HG02840 (cell line): Measurements from ENCODE around the gene EIF1AD.
"Not testable (repeated sequence)": the region's sequence is repeated elsewhere in the genome, so short reads cannot be mapped to it uniquely, and the experiment has no call there.

Experiments
- ATAC-seq: cut with Tn5 transposase; IDR thresholded peaks from one replicate; pipeline ENCODE4 v1.9.1; 2021; ENCODE audit warnings: mild to moderate bottlenecking, moderate library complexity, moderate number of reproducible peaks; ENCODE audit not compliant: unreplicated experiment, low FRiP score

Gene EIF1AD

DNA sequence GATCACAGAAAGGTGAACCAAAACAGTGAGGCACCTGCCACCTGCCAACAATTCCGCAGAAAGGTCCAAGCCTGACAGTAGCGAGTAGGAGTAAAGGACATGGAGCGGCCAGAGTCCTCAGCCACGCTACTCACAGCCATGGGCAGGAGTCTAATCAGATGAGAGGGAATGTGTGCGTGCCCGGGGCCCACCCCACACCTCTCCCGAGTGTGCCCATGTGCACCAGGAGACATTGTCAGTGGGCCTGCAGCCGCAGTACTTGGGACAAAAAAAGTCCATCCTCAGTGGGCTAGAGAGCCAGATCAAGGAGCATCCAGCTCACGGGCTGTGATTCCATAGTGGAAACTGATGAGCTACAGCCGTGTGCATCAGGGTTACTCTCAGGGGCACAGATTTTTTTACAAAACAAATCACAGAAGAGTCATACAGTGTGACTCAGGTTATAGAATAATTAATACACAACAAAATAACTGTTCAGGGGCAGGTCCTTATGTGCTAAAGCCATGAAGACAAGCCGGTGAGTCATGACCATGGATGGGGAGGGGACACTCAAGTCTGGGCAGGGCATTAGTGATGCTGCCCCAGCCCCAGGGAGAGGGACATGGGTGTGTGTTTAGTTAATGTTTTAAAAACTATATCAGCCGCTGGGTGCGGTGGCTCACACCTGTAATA, 28.4 kb downstream of the EIF1AD start:
- no peak for ATAC-seq

DNA sequence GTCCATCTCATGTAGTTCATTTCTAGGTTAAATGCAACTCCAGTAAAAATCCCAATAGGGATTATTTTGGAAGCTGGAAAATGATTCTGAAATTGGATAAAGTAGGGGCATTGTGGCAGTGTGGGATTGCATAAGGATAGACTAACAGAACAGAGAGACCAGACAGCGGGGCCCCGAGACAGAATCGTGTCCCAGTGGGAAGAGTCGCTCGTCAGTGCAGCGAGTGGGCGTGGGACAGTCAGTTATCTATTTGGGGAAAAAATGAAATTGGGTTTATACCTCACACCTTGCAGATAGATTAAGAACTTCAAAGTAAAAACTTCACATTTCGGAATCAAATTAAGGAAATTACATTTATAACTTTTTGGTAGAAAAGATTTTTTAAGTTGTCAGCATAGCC, 29.8 kb downstream of the EIF1AD start:
- no peak for ATAC-seq

DNA sequence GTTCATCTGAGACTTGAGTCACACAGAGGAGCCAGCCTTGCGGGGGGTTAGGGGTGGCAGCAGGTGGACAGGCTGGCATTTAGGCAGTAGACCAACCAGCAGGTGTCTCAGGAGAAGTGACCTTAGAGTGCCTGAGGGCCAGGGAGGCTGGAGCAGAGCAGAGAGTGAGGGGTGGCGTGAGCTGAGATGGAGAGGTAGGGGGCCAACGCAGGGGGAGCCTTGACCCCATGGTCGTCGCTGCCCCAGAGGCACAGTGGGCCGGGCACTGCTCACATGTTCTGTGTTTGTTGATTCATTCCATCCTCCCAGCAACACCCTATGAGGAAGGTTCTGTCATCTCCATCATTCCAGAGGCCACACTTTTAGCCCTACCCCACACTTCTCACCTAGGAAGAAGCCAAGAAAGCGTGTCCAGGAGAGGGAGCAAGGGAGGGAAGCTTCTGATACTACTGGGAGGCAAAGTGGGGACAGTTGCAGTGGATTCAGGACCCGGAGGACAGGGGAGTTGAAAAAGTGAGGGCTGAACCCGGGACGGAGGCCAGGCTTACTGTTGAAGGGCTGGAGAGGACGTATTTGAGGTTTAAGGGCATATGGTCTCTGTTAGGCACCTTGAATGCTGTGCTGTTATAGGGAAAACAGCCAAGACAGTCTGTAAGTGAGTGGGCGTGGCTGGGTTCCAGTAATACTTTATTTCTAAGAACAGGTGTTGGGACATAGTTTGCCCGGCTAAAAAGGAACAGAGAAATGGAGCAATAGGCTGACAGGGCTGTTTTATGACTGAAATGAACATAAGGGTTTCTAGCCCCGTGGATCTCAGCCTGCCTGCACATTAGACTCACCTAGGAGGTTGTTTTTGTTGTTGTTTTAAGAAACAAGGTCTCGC, 33.1 kb downstream of the EIF1AD start:
- no peak for ATAC-seq

DNA sequence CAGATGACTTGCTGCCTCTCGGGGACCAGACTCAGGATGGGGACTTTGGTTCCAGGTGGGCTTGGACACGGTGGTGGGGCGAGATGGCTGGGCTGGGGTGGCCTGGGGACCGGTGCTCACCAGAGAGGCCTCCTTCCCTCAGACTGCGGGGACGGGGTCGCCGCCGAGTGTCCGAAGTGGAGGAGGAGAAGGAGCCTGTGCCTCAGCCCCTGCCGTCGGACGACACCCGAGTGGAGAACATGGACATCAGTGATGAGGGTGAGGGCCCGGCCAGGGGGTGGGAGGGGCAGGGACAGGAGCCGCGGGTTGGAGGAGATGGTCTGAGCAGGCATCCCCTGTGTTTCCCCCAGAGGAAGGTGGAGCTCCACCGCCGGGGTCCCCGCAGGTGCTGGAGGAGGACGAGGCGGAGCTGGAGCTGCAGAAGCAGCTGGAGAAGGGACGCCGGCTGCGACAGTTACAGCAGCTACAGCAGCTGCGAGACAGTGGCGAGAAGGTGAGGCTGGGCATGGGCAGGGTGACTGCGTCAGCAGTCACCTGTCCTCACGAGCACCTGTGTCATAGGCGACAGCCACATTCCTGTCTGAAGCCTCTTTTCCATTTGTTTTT, 34.5 kb downstream of the EIF1AD start:
- ATAC-seq, result no peak

DNA sequence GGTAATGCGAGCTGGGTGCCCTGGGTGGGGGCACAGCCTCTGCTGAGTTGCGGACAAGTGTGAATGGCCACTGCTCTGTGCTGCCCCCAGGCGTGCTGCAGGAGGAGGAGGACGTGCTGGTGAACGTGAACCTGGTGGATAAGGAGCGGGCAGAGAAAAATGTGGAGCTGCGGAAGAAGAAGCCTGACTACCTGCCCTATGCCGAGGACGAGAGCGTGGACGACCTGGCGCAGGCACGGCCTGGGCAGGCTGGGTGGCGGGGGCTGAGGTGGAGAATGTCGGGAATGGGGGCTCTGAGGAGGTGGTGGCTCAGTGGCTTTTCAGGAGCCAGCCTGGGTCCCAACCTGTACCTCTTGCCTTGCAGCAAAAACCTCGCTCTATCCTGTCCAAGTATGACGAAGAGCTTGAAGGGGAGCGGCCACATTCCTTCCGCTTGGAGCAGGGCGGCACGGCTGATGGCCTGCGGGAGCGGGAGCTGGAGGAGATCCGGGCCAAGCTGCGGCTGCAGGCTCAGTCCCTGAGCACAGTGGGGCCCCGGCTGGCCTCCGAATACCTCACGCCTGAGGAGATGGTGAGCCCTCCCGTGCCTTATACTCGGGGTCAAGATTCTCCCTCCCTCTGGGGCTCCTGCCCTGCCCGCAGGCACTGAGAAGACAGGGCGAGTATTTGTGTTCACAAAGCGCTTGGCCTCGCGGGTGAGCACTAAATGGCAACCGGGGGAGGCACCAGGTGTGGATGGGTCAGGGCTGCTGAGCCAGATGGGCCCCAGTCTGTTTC, 35.8 kb downstream of the EIF1AD start:
- ATAC-seq, result no peak

DNA sequence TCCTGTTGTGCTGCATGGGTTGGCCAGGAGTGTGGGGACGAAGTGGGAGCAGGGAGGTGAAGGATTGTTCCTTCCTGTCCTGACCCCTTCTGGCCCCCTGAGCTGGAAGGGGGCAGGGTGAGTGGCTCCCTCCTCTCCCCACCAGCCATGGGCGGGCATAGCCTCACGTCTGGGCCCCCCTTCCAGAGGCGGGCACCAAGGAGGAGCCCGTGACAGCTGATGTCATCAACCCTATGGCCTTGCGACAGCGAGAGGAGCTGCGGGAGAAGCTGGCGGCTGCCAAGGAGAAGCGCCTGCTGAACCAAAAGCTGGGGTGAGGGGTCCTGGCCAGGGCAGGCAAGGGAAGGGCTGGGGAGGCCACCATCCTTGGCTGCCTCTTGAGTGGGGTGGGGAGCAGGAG, 37.1 kb downstream of the EIF1AD start:
- ATAC-seq, result no peak

DNA sequence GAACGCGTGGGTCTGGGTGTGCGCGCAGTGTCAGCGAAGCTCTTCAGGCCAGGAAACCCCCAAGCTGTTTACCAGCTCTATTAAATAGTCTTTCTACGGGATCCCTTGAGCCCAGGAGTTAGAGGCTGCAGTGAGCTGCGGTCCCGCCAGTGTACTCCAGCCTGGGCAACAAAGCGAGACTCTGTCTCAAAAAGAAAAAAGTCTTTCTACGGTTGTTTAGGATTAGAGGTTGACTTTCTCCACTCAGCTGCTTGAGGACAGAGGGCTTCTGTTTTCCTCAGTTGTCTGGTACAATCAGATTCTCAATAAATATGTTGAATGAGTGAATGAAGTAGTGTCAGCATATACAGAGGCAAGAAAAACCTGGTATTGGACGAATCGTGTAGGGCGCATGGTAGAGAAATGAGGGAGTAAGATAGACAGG, 39.8 kb downstream of the EIF1AD start:
- no peak for ATAC-seq

DNA sequence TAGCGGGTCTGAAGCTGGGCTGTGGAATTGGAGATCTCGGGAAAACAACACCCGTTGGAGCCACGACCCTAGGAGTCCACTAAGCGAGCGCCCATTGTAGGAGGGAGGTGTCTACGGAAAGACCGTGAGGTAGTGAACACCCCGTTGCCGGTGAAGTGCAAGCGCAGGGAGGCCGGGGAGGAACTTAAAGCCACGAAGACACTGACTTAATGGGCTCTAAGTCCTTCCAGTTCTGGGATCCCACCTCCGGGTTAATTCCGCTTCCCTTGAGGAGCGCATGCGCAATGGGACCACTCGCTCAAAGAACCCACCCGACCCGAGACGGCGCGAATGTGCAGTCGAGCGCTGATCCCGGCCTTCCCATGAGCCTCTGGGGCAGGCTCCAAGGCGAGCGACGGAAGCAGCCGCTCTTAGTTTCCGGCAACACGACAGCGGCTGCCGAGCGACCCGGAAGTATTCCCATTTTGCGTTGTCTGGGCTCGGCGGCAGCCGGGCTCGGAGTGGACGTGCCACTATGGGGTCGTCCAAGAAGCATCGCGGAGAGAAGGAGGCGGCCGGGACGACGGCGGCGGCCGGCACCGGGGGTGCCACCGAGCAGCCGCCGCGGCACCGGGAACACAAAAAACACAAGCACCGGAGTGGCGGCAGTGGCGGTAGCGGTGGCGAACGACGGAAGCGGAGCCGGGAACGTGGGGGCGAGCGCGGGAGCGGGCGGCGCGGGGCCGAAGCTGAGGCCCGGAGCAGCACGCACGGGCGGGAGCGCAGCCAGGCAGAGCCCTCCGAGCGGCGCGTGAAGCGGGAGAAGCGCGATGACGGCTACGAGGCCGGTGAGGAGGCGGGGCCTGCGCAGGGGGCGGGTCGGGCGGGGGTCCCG, 40.5 kb downstream of the EIF1AD start, which contains the start of gene SART1:
Gene SART1 (plus strand): TSS at position 468 of the 874 bp plus-strand sequence. CDS start 47 bp downstream, at position 515.
- peak; percentile 86 for ATAC-seq

DNA sequence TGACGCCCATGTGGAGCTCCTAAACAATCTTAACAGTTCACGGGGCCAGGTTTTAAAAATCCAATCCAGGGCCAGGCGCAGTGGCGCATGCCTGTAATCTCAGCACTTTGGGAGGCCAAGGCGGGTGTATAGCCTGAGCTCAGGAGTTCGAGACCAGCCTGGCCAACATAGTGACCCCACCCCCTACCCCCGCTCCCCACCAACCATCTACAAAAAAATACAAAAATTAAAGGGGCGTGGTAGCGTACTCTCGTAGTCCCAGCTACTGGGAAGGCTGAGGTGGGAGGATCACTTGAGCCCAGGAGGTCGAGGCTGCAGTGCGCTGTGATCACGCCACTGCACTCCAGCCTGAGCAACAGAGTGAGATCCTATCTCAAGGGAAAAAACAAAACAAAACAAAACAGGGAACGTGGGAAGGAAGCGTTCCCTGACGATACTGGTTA, 41.1 kb downstream of the EIF1AD start:
- no peak for ATAC-seq

DNA sequence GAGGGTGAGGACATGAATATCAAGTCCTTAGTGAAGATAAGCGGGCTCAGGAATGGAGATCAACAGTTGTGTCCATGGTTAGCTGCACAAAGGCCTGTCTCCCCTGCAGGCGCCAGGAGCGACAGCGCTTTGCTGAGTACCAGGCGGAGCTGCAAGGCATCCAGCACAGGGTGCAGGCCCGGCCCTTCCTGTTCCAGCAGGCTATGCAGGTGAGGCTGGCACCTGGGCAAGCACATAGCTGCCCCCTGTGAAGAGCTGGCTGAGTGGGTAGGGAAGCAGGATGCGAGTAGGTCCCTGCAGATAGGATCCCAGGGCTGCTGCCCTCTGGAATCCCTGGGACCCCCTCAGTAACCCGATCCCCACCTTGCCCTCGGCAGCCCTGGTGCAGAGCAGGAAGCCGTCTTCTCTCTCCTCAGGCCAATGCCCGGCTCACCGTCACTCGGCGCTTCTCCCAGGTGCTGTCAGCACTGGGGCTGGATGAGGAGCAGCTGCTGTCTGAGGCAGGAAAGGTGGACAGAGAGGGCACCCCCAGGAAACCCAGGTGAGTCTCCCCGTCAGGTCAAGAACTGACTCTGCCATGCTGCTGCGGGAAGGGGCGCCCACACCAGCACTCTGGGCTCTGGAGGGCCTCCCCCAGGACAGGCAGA, 43.1 kb downstream of the EIF1AD start:
- no peak for ATAC-seq

DNA sequence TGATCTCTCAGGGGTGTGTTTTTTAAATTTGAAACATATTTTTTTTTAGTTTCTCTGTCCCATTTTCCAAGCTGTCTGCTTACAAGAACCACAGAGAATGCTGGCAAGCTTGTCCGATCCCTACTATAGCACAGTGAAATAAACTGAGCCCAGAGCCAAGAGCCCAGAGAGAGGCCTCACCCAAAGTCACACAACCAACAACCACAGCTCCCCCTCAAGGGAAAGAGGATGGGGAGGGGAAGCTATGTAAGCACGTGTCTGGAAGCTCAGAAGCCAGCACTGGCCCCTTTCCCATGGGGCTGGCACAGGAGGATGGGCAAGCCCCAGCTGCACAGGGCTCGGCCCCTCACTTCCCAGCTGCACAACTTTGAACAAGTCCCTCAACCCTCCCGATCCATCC, 43.7 kb downstream of the EIF1AD start:
- ATAC-seq, result no peak

DNA sequence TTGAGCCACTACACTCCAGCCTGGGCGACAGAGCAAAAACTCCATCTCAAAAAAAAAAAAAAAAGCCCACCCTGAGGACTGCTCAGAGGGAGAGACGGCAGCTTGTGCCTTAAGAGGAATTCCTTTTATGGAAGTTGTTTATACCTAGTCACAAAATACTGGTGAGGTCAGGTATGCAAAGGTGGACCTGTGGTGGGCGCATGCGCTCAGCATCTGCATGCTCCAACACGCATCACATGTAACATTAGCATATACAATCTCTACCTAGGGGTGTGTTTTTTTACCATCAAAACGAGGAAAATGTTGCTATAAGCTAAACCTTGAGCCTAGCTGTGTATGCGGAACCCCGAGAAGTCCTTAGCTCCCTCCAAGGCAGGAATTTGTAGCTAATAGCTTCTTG, 47.2 kb downstream of the EIF1AD start:
- ATAC-seq, result no peak

DNA sequence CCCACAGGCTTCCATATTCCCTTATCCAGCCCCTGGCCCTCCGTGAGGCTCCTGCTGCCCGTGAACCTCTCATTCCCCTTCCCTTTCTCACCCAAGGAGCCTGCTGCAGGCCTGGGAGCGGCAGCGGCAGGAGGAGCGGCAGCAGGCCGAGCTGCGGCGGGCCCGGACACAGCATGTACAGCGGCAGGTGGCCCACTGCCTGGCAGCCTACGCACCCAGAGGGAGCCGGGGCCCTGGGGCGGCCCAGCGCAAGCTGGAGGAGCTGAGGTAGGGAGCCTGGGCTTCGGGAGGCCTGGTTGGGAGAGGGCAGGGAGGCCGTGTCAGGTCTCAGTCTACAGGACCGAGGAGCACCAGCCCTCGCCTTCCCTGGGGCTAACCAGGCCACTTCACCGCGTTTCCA, 48.5 kb downstream of the EIF1AD start:
- ATAC-seq, result no peak

DNA sequence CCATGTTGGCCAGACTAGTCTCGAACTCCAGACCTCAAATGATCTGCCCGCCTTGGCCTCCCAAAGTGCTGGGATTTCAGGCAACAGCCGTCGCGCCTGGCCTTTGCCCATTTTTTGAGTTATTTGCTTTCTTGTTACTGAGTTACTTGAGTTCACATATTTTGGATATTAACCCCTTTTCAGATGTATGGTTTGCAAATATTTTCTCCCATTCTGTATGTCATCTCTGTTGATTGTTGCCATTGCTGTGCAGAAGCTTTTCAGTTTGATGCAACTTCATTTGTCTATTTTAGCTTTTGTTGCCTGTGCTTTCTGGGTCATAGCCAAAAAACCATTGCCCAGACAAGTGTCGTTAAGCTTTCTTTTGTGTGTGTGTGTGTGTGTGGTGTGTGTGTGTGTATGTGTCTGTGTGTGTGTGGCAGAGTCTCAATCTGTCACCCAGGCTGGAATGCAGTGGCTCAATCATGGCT, 49.9 kb downstream of the EIF1AD start:
- no peak for ATAC-seq

DNA sequence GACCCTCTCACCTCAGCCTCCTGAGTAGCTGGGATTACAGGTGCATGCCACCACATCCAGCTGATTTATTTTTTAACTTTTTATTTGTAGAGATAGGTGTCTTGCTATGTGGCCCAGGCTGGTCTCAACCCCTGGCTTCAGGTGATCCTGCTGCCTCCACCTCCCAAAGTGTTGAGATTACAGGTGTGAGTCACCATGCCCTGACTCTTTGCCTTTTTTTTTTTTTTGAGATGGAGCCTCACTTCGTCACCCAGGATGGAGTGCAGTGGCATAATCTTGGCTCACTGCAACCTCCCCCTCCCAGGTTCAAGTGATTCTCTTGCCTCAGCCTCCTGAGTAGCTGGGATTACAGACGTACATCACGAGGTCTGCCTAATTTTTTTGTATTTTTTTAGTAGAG, 50.3 kb downstream of the EIF1AD start:
- not testable (repeated sequence) for ATAC-seq

DNA sequence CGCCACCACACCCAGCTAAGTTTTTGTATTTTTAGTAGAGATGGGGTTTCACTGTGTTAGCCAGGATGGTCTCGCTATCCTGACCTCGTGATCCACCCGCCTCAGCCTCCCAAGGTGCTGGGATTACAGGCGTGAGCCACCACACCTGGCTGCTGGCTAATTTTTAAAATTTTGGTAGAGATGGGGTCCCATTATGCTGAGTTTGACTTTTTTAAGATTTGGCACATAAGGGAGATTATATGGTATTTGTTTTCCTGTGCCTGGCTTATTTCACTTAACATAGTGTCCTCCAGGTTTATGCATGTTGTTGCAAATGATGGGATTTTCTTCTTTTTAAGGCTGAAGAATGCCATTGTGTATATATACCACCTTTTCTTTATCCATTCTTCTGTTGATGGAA, 51.2 kb downstream of the EIF1AD start:
- not testable (repeated sequence) for ATAC-seq

DNA sequence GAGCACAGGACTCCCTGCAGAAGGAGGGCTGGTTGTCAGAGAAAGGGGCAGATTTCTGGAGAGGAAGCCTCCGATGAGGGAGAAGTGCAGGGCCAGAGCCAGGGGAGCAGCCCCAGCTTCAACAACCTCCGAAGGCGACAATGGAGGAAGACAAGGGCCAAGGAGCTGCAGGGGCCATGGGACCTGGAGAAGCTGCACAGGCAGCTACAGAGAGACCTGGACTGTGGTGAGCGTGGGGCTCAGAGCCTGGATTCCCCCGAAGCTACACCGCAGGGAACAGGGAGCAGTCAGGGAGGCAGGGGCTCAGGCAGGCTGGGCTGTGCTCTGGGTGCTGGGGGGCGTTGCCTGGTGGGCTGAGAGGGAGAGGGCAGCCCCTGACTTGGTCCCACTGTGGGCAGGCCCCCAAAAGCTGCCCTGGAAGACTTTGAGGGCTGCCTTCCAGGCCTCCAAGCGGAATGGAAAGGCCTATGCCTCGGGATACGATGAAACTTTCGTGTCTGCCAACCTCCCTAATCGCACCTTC, 54.3 kb downstream of the EIF1AD start:
- no peak for ATAC-seq

DNA sequence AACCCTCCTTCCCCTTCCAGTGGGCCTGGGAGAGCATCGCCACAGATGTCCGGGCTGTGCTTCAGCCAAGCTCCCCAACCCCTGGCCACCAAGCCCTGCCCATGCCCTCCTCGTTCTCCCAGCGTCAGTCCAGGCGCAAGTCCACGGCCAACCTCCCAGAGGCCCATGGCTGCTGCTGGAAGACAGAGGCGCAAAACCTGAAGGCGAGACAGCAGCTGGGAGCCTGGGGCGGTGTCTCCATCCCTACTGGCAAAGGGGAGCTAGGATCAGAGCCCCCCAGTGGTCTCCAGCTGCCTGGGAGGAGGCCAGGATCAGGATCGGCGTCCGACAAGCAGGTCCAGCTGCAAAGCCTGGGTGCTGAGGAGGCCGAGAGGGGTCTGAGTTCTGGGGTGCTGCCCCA, 54.8 kb downstream of the EIF1AD start:
- ATAC-seq, result no peak

DNA sequence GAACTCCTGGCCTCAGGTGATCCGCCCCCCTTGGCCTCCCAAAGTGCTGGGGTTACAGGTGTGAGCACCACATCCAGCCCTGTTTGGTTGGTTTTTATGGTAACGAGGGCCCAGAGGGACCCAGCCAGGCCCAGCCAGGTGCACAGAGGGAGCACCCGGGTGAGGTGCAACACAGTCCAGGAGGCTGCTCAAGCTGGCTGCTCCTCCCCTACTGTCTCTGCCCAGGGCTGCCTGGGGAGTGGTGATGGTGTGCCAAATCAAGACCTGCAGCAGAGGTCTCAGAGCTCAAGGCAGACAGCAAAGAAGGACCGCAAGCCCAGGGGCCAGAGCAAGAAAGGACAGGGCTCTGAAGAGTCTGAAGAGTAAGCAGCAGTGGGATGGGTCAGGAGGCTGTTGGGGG, 55.3 kb downstream of the EIF1AD start:
- ATAC-seq, result no peak
